GDM1 (cell line): ENCODE data around the gene GARIN3.
"Not testable (repeated sequence)": the region's sequence is repeated elsewhere in the genome, so short reads cannot be mapped to it uniquely, and the experiment has no call there.

Experiments
- DNase-seq: peaks from one replicate; lab custom pipeline; 2025; lab: John Stamatoyannopoulos, UW

The GARIN3 gene

GRCh38 chr5:157185122-157185521, 19.1 kb upstream of the GARIN3 start:
- not testable (repeated sequence) for DNase-seq

- DNase-seq = no peak
Observed at GRCh38 chr5:157184117-157184670, 18.1 kb upstream of the GARIN3 start.

- DNase-seq = no peak
Observed at GRCh38 chr5:157182143-157182757, 16.2 kb upstream of the GARIN3 start.

GRCh38 chr5:157180374-157181264, 14.6 kb upstream of the GARIN3 start, which contains the start of gene ITK:
ITK (plus strand) TSS chr5:157180840; CDS start chr5:157180978, 138 bp downstream.
- DNase-seq = no peak

DNA sequence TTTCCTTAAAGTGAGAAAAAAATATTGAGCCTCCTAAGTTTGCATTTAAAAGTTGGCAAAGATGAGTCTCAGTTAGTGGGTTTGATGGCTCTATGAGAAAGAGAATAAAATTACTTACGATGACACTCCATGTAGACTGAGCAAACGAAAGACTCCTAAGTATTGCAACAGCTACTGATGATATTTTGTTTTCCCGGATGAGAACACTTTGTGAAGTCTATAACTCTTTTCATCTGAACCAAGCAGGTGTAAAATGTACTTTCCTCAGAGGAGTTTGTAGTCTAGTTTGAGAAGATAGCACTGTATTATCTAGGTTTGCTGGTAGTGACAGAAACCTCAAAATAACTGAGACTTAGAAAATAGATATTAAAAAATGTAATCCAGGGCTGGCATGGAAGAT, 12.9 kb upstream of the GARIN3 start:
- no peak for DNase-seq

DNA sequence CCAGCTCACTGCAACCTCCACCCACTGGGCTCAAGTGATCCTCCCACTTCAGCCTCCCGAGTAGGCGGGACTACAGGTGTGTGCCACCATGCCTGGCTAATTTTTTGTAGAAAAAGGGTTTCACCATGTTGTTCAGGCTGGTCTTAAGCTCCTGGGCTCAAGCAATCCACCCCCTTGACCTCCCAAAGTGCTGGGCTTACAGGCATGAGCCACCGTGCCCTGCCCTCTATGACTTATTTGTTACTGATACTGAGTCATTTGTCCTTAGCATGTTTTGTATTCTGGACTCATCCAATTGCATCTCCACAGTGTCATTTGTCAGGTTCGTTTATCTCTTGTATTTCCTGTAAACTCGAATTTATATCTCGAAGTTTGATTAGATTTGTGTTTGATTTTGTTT, 11.9 kb upstream of the GARIN3 start:
- DNase-seq = no peak

GRCh38 chr5:157175071-157175612, 9.1 kb upstream of the GARIN3 start:
- no peak for DNase-seq

DNA sequence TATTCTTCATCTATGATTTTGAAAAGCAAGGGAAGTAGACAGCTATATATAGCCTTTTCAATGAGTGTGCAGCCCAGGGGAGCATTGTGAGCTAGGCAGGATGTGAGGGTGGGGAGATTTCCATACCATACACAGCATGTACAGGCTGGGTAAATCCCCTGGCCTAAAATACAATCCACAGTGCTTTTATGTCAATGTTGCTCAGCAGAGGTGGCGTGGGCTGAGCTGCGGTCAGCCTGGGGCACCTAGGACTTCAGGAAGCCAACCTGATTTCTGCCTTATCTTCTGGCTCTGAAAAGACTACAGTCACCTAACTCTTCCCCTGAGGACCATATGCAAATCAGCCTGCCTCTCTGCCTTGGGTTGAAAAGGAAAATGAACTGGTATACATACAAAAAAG, 6.3 kb upstream of the GARIN3 start:
- no peak for DNase-seq

- no peak for DNase-seq
Observed at GRCh38 chr5:157168286-157168685, 2.2 kb upstream of the GARIN3 start.

- DNase-seq = no peak
Observed at GRCh38 chr5:157167214-157167621, 1.2 kb upstream of the GARIN3 start.

DNA sequence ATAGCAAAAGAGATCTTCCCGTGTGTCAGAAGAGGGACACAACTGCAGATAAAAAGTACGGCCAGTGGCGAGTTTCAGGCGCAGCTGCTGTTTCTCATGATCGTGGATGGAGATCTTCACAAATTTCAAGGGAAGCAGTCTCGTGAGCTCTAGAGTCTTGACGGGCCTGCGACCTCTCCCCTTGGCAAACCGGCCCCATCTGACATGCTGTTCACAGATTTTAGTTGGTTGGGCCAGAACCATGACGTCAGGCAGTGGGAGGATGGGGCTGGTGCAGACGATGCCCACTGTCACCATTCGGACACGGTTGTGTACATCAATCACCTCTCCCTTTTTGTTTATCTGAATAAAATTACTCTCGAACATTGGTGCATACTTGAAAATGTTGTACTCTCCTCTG, 396 bp downstream of the GARIN3 start:
- DNase-seq = no peak

DNA sequence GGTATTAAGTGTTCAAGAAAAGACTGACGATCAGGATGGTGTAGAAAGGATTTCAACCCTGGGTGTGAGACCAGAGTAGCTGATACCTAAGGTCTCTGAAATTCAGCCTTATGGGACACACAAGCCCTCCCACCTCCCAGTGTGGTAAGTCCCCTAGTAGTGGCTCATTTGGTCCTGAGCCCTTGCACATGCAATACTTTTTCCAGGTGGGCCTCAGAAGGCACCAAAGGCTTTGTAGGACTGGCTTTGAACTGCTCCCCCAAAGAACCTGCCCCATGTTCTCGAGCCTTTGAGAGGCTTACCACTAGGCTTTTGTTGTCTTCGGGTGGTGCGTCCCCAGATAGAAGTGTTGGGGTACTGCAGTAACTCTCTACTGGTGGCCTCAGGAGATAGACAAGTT, 803 bp downstream of the GARIN3 start:
- no peak for DNase-seq

- DNase-seq = no peak
Observed at GRCh38 chr5:157164521-157164920, 1.5 kb downstream of the GARIN3 start.

GRCh38 chr5:157162919-157163510, 3.0 kb downstream of the GARIN3 start:
- no peak for DNase-seq

GRCh38 chr5:157161996-157162395, 4.1 kb downstream of the GARIN3 start:
- DNase-seq = no peak

DNA sequence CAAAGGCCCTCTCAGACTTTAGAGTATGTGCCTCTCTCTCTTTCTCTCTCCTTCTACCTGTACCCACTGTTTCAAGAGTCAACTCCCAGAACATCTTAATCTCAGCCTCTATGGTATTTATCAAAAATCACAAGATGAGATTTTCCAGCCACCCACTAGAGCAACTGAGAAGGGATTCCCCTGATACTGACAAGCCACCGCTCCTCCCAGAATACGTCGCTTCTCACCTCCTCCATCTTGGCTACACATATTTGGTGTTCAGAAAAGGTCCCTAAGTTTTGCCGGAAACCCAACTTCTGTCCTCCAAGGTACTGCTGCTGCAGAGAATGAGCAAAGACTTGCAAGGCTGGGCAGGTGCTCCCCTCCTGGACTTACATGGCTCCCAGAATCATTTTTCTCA, 6.1 kb downstream of the GARIN3 start:
- DNase-seq = no peak

- DNase-seq = no peak
Observed at GRCh38 chr5:157159209-157159751, 6.8 kb downstream of the GARIN3 start.

DNA sequence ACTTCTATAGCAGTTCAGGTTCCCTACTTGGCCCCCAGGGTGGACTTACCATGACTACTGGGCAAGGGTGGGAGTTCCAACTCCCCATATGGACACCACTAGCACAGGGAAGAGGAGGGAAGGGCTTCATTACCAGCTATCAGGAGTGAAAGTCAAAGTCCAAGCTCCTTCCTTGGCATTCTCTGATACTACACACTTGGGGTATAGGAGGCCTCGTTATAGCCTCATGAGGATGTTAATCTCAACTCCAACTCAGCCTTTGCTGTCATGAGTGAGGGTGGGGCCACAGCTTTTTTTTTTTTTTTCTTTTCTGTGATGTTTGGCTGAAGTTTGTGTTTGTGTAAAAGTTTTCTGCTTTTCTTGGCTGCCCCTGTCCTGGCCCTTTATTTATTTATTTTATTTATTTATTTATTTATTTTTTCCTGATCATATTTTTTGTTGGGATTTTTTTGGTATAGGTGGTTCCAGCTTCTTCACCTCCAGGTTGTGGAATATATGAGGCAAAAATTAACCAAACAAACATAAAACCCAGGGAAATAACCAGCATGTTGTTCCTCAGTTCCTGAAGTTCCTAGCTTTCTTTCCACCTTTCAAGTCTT, 8.7 kb downstream of the GARIN3 start:
- DNase-seq = no peak

- DNase-seq = no peak
Observed at GRCh38 chr5:157155297-157155696, 10.8 kb downstream of the GARIN3 start.

GRCh38 chr5:157150995-157151394, 15.1 kb downstream of the GARIN3 start:
- DNase-seq = no peak

- DNase-seq = peak; percentile 34
Observed at GRCh38 chr5:157148734-157149615, 17.1 kb downstream of the GARIN3 start.
